Neural cell (in vitro differentiated cells): ENCODE results near the gene EIF5A. TPM values are rescaled to one million over a fixed set of nuclear protein-coding genes. Genes with fewer than 3 reads are reported as not detected.

ENCODE experiments used
- H2AFZ ChIP-seq: fragments of 200-600, 300-800 bp; sonication (generic), shearing (Covaris generic); 2 replicates; pipeline ENCODE4 v1.6.0; 2014; ENCODE audit warnings: low read depth, mild to moderate bottlenecking, antibody characterized with exemption, low read length, moderate library complexity
- H3F3A ChIP-seq: fragments of 200-600 bp; shearing (Covaris generic); 2 replicates; pipeline ENCODE4 v1.6.1; 2016; ENCODE audit warnings: mild to moderate bottlenecking, moderate library complexity, mixed read lengths, antibody characterized with exemption, low read length; ENCODE audit not compliant: insufficient read depth, poor library complexity, severe bottlenecking
- H3K27ac ChIP-seq: fragments of 200-600, 300-800 bp; sonication (generic), shearing (Covaris generic); 2 replicates; pipeline ENCODE4 v1.5.1; 2014; ENCODE audit warnings: mild to moderate bottlenecking, low read length, moderate library complexity
- H3K27me3 ChIP-seq: fragments of 300-800, 200-600 bp; sonication (generic), shearing (Covaris generic); 2 replicates; pipeline ENCODE4 v1.6.0; 2014; ENCODE audit warnings: mild to moderate bottlenecking, low read depth, low read length, moderate library complexity; ENCODE audit not compliant: insufficient read depth
- H3K36me3 ChIP-seq: fragments of 300-800, 200-600 bp; sonication (generic), shearing (Covaris generic); 2 replicates; pipeline ENCODE4 v1.5.1; 2014; ENCODE audit warnings: mild to moderate bottlenecking, antibody characterized with exemption, low read length, moderate library complexity; ENCODE audit not compliant: insufficient read depth
- H3K4me2 ChIP-seq: fragments of 300-800, 200-600 bp; sonication (generic), shearing (Covaris generic); 2 replicates; pipeline ENCODE4 v1.6.0; 2014; ENCODE audit warnings: mild to moderate bottlenecking, low read length
- H3K4me3 ChIP-seq: fragments of 300-800, 200-600 bp; sonication (generic), shearing (Covaris generic); 2 replicates; pipeline ENCODE4 v1.5.1; 2014; ENCODE audit warnings: mild to moderate bottlenecking, low read length, moderate library complexity
- H3K79me2 ChIP-seq: fragments of 200-600 bp; shearing (Covaris generic); replicated peaks from 2 replicates; pipeline ENCODE4 v1.6.0; 2014; ENCODE audit warnings: mild to moderate bottlenecking, low read length, moderate library complexity; ENCODE audit not compliant: insufficient read depth
- H3K9ac ChIP-seq: fragments of 300-800, 200-600 bp; sonication (generic), shearing (Covaris generic); 2 replicates; pipeline ENCODE4 v1.6.1; 2016; ENCODE audit warnings: mild to moderate bottlenecking, low read length, mixed read lengths
- H3K9me2 ChIP-seq: fragments of 200-600 bp; shearing (Covaris generic); 2 replicates; pipeline ENCODE4 v1.6.1; 2016; ENCODE audit warnings: mild to moderate bottlenecking, low read length, mixed read lengths; ENCODE audit not compliant: insufficient read depth
- H3K9me3 ChIP-seq: fragments of 200-600, 300-800 bp; sonication (generic), shearing (Covaris generic); 2 replicates; pipeline ENCODE4 v1.6.1; 2016; ENCODE audit warnings: mild to moderate bottlenecking, mixed run types, low read length, moderate library complexity, mixed read lengths
- H4K20me1 ChIP-seq: fragments of 200-600 bp; shearing (Covaris generic); 2 replicates; pipeline ENCODE4 v1.6.1; 2016; ENCODE audit warnings: mild to moderate bottlenecking, mixed run types; ENCODE audit not compliant: insufficient read depth
- CTCF ChIP-seq: fragments of 450-650 bp; IDR thresholded peaks from 2 replicates; pipeline ENCODE4 v1.5.1; 2014; ENCODE audit warnings: antibody characterized with exemption, mild to moderate bottlenecking, moderate library complexity; ENCODE audit not compliant: poor library complexity, severe bottlenecking
- EP300 ChIP-seq: fragments of 450-650 bp; conservative IDR thresholded peaks from 2 replicates; pipeline ENCODE4 v1.6.1; 2014; ENCODE audit warnings: antibody characterized with exemption, mild to moderate bottlenecking, moderate library complexity; ENCODE audit not compliant: poor library complexity, severe bottlenecking
- EZH2 ChIP-seq: fragments of 200-600, 300-800 bp; shearing (Covaris generic), sonication (generic); IDR thresholded peaks from 2 replicates; pipeline ENCODE4 v1.6.1; 2014; ENCODE audit warnings: antibody characterized with exemption, low read length, borderline replicate concordance, mild to moderate bottlenecking; ENCODE audit not compliant: insufficient read depth, poor library complexity, severe bottlenecking
- MXI1 ChIP-seq: fragments of 450-650 bp; conservative IDR thresholded peaks from 2 replicates; pipeline ENCODE4 v1.6.1; 2014; ENCODE audit warnings: antibody characterized with exemption, mild to moderate bottlenecking; ENCODE audit not compliant: poor library complexity, severe bottlenecking
- POLR2AphosphoS5 ChIP-seq: IDR thresholded peaks from 2 replicates; pipeline ENCODE4 v1.6.1; 2012
- RAD21 ChIP-seq: fragments of 450-650 bp; conservative IDR thresholded peaks from 2 replicates; pipeline ENCODE4 v1.6.1; 2014; ENCODE audit warnings: antibody characterized with exemption, mild to moderate bottlenecking, moderate library complexity
- SMC3 ChIP-seq: fragments of 450-650 bp; conservative IDR thresholded peaks from 2 replicates; pipeline ENCODE4 v1.6.1; 2014; ENCODE audit warnings: antibody characterized with exemption, mild to moderate bottlenecking, moderate library complexity; ENCODE audit not compliant: poor library complexity
- TAF1 ChIP-seq: IDR thresholded peaks from 2 replicates; pipeline ENCODE4 v1.6.1; 2012; ENCODE audit warnings: low read depth
- polyA plus RNA-seq: library from polyadenylated mRNA; depleted of rRNA; stranded (reverse); fragments of >200 nt; gene quantifications from 2 replicates; pipeline ENCODE4 v1.2.3, GENCODE V29; 2014
- TF ChIP-seq, protein P1 (sequence below): IDR thresholded peaks from 2 replicates; pipeline ENCODE4 v1.6.1; 2012; ENCODE audit warnings: borderline replicate concordance

The EIF5A gene
- polyA plus RNA-seq, 1 donor from 2014 or later, result 164 TPM

DNA sequence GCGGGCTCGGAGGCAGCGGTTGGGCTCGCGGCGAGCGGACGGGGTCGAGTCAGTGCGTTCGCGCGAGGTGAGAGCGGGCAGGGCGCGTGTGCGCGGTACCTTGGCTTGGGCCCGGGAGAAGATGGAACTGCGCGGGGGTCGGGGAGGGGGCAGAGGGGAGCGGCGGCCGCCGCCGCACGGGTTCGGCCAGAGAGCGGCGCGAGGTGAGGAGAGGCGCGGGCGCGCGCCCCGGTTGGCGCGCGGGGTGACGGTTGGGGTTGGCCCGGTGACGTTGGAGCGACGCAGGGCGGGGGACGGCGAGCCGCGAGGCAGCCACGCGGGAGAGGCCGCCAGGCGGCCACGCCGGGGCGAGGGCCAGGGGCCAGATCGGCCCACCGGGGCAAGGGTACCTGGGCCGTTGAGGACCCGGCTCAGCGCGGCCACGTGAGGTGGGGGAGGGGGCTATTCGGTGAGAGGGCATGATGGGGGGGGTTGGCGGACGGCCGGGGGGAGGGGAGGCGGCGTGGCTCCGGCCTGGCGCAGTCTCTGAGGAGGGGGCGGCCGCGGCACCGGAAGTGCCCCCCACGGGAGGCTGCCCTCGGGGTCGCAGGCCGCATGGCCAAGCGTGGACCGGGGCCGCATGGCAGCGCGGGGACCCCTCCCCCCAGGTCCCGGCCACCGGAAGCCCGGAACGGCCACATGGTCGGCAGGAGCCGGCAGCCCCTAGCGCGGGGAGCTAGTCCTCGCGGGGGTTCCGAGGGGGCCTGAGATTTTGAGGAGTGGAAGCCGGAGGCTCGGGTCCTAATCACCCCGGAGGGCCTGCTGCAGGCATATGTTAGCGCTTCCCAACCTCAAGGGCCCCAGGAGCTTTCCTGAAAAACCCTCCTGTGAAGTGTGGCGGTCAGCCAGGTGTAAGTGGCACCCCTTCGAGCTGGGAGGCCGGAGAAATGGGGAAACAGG is 527 bp downstream of the EIF5A start:
- Histone ChIP-seq H3K79me2 (peaks cover 29% of the 10 kb centered on the region), H3K4me2 (peak overlapping the region; percentile 89), H3K27ac (peak overlapping the region; percentile 84), H4K20me1 (peaks cover 12% of the 10 kb centered on the region), H3F3A (no peaks in the 10 kb centered on the region), H2AFZ (no peak overlapping the region), H3K9ac (peak overlapping the region; percentile 86), H3K27me3 (no peaks in the 10 kb centered on the region), H3K36me3 (no peaks in the 10 kb centered on the region), H3K9me3 (no peaks in the 10 kb centered on the region), H3K9me2 (no peaks in the 10 kb centered on the region), H3K4me3 (peak overlapping the region; percentile 91)
- TF ChIP-seq, protein P1, sequence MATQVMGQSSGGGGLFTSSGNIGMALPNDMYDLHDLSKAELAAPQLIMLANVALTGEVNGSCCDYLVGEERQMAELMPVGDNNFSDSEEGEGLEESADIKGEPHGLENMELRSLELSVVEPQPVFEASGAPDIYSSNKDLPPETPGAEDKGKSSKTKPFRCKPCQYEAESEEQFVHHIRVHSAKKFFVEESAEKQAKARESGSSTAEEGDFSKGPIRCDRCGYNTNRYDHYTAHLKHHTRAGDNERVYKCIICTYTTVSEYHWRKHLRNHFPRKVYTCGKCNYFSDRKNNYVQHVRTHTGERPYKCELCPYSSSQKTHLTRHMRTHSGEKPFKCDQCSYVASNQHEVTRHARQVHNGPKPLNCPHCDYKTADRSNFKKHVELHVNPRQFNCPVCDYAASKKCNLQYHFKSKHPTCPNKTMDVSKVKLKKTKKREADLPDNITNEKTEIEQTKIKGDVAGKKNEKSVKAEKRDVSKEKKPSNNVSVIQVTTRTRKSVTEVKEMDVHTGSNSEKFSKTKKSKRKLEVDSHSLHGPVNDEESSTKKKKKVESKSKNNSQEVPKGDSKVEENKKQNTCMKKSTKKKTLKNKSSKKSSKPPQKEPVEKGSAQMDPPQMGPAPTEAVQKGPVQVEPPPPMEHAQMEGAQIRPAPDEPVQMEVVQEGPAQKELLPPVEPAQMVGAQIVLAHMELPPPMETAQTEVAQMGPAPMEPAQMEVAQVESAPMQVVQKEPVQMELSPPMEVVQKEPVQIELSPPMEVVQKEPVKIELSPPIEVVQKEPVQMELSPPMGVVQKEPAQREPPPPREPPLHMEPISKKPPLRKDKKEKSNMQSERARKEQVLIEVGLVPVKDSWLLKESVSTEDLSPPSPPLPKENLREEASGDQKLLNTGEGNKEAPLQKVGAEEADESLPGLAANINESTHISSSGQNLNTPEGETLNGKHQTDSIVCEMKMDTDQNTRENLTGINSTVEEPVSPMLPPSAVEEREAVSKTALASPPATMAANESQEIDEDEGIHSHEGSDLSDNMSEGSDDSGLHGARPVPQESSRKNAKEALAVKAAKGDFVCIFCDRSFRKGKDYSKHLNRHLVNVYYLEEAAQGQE, result peak; percentile 47
- TF ChIP-seq MXI1, result peak; percentile 60
- peak; percentile 98 for TF ChIP-seq POLR2AphosphoS5
- no peak for TF ChIP-seq CTCF
- TF ChIP-seq SMC3, result no peak
- peak; percentile 23 for TF ChIP-seq RAD21
- TF ChIP-seq EZH2, result no peak
- TF ChIP-seq TAF1, result peak; percentile 51
- peak; percentile 42 for TF ChIP-seq EP300

- H3K36me3 ChIP-seq, result no peaks in the 10 kb centered on the region
- no peak overlapping the region for H2AFZ ChIP-seq
- no peaks in the 10 kb centered on the region for H3F3A ChIP-seq
- no peaks in the 10 kb centered on the region for H3K27me3 ChIP-seq
- H3K9me2 ChIP-seq, result no peaks in the 10 kb centered on the region
- peak overlapping the region; percentile 84 for H3K27ac ChIP-seq
- TF ChIP-seq RAD21 (no peak), EP300 (no peak), POLR2AphosphoS5 (no peak), TAF1 (no peak), MXI1 (no peak), SMC3 (no peak), CTCF (no peak), EZH2 (no peak)
- TF ChIP-seq, protein P1, result no peak
- H4K20me1 ChIP-seq, result peaks cover 12% of the 10 kb centered on the region
- no peaks in the 10 kb centered on the region for H3K9me3 ChIP-seq
- peak overlapping the region; percentile 91 for H3K4me3 ChIP-seq
- H3K4me2 ChIP-seq, result peak overlapping the region; percentile 89
- peaks cover 33% of the 10 kb centered on the region for H3K79me2 ChIP-seq
- H3K9ac ChIP-seq, result peak overlapping the region; percentile 86
Measured at GRCh38 chr17:7308625-7309433, 1.4 kb downstream of the EIF5A start.
